ENCODE data around the gene PARK7. TPM values are rescaled to one million over a fixed set of nuclear protein-coding genes. Genes with fewer than 3 reads are reported as not detected.

Gene PARK7
- total RNA-seq, 1 donor from 2014 or later: 429 TPM

- H3K4me1 Mint-ChIP-seq (ENCODE audit: low read depth): peaks cover 5% of the 10 kb centered on the region
- no peak overlapping the region for H3K4me3 Mint-ChIP-seq
- DNase-seq (ENCODE audit: low spot score): no peak
- H3K27me3 Mint-ChIP-seq (ENCODE audit: insufficient read depth): peaks cover 3% of the 10 kb centered on the region
- no peak overlapping the region for H3K27ac Mint-ChIP-seq
- no peaks in the 10 kb centered on the region for H3K36me3 Mint-ChIP-seq (ENCODE audit: low read depth)
- intact Hi-C loops (cut with micrococcal nuclease): no loop called here
- no peaks in the 10 kb centered on the region for H3K9me3 Mint-ChIP-seq
These were observed 48.7 kb downstream of the PARK7 start for GRCh38 chr1:8010080-8010664.

DNA sequence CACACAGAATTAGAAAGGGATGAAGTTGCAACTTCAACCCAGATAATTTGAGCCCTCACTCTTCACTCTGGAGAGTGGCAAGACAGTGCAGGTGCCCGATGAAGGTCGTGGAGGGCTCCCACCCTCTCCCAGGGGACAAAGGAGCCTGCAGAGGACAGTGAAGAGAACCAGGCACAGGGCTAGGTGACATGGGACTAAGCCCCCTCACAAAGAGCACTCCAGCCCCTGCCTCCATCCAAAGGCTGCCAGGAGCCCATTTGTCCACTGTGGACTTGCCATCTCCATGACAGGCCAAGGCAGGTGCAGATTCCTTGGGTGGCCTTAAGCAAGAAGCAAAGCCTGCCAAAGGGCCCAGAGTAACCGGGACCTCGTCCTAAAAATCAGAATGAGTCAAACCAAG lies 49.5 kb downstream of the PARK7 start:
- no peaks in the 10 kb centered on the region for H3K9me3 Mint-ChIP-seq
- peaks cover 4% of the 10 kb centered on the region for H3K27me3 Mint-ChIP-seq (ENCODE audit: insufficient read depth)
- no peak overlapping the region for H3K4me3 Mint-ChIP-seq
- no peaks in the 10 kb centered on the region for H3K36me3 Mint-ChIP-seq (ENCODE audit: low read depth)
- DNase-seq (ENCODE audit: low spot score): no peak
- intact Hi-C loops (cut with micrococcal nuclease): no loop called here
- no peak overlapping the region for H3K27ac Mint-ChIP-seq
- peaks cover 5% of the 10 kb centered on the region for H3K4me1 Mint-ChIP-seq (ENCODE audit: low read depth)

GRCh38 chr1:8011923-8012858 lies 50.7 kb downstream of the PARK7 start:
- no peak for DNase-seq (ENCODE audit: low spot score)
- intact Hi-C loops (cut with micrococcal nuclease): no loop called here
- H3K36me3 Mint-ChIP-seq (ENCODE audit: low read depth): no peaks in the 10 kb centered on the region
- H3K9me3 Mint-ChIP-seq: no peaks in the 10 kb centered on the region
- no peak overlapping the region for H3K27ac Mint-ChIP-seq
- no peak overlapping the region for H3K4me3 Mint-ChIP-seq
- peaks cover 5% of the 10 kb centered on the region for H3K4me1 Mint-ChIP-seq (ENCODE audit: low read depth)
- peaks cover 11% of the 10 kb centered on the region for H3K27me3 Mint-ChIP-seq (ENCODE audit: insufficient read depth)

- intact Hi-C loops (cut with micrococcal nuclease): no loop called here
- no peak for DNase-seq (ENCODE audit: low spot score)
- Mint-ChIP-seq H3K4me1 (ENCODE audit: low read depth) (peaks cover 5% of the 10 kb centered on the region), H3K4me3 (no peak overlapping the region), H3K27me3 (ENCODE audit: insufficient read depth) (peaks cover 16% of the 10 kb centered on the region), H3K27ac (no peak overlapping the region), H3K9me3 (no peaks in the 10 kb centered on the region), H3K36me3 (ENCODE audit: low read depth) (no peaks in the 10 kb centered on the region)
These were observed 51.4 kb downstream of the PARK7 start for GRCh38 chr1:8012955-8013354.

DNA sequence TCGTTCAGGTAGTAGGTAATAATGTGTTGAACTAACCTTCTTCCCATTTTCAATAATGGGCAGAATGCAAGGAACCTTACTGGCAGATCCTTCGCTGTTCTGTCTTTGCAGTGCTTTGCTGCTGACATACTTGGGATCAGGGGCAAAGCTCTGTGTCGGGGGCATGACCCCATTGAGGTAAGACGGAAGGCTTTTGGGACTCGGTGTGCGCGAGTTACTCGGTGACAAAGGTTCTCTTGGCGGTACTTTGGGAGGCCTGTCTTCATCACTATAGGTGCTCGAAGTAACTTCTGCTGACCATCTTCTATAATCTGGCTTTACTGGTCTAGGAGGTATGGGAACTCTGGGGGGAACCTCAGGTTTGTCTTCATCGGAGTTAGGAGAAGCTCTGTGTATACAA lies 51.9 kb downstream of the PARK7 start:
- H3K36me3 Mint-ChIP-seq (ENCODE audit: low read depth): no peaks in the 10 kb centered on the region
- H3K4me3 Mint-ChIP-seq: no peak overlapping the region
- H3K27ac Mint-ChIP-seq: no peak overlapping the region
- H3K27me3 Mint-ChIP-seq (ENCODE audit: insufficient read depth): peaks cover 18% of the 10 kb centered on the region
- DNase-seq (ENCODE audit: low spot score): no peak
- peaks cover 5% of the 10 kb centered on the region for H3K4me1 Mint-ChIP-seq (ENCODE audit: low read depth)
- intact Hi-C loops (cut with micrococcal nuclease): no loop called here
- no peaks in the 10 kb centered on the region for H3K9me3 Mint-ChIP-seq

DNA sequence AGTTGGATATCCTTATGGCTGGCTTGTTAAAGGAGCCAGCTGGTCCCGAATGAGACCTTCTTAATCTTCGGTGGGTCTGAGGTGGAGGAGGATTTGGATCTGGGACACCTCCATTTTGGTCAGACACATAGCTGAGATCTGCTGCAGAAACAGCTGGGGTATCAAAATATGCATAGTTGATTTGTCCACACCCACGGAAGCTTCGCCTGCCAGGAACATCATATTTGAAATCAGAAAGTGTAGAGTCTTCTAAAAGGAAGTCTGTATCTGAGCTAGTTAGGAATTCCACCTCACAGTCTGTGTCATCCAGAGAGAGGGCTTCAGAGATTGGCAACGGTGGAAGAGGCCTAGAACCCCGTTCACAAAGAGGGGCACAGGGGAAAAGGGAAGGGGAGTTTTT lies 52.3 kb downstream of the PARK7 start:
- Mint-ChIP-seq H3K9me3 (no peaks in the 10 kb centered on the region), H3K4me1 (ENCODE audit: low read depth) (peaks cover 5% of the 10 kb centered on the region), H3K27ac (no peak overlapping the region), H3K27me3 (ENCODE audit: insufficient read depth) (peaks cover 18% of the 10 kb centered on the region), H3K36me3 (ENCODE audit: low read depth) (no peaks in the 10 kb centered on the region), H3K4me3 (no peak overlapping the region)
- DNase-seq (ENCODE audit: low spot score): no peak
- intact Hi-C loops (cut with micrococcal nuclease): no loop called here

GRCh38 chr1:8014381-8014988 lies 53.0 kb downstream of the PARK7 start:
- H3K27me3 Mint-ChIP-seq (ENCODE audit: insufficient read depth): peaks cover 18% of the 10 kb centered on the region
- no peak overlapping the region for H3K27ac Mint-ChIP-seq
- no peak for DNase-seq (ENCODE audit: low spot score)
- peaks cover 5% of the 10 kb centered on the region for H3K4me1 Mint-ChIP-seq (ENCODE audit: low read depth)
- no peaks in the 10 kb centered on the region for H3K36me3 Mint-ChIP-seq (ENCODE audit: low read depth)
- H3K9me3 Mint-ChIP-seq: no peaks in the 10 kb centered on the region
- H3K4me3 Mint-ChIP-seq: no peak overlapping the region
- intact Hi-C loops (cut with micrococcal nuclease): no loop called here

GRCh38 chr1:8015036-8015808 lies 53.7 kb downstream of the PARK7 start:
- Mint-ChIP-seq H3K27ac (no peak overlapping the region), H3K4me3 (no peak overlapping the region), H3K36me3 (ENCODE audit: low read depth) (no peaks in the 10 kb centered on the region), H3K9me3 (no peaks in the 10 kb centered on the region), H3K4me1 (ENCODE audit: low read depth) (peaks cover 5% of the 10 kb centered on the region), H3K27me3 (ENCODE audit: insufficient read depth) (peaks cover 18% of the 10 kb centered on the region)
- DNase-seq (ENCODE audit: low spot score): peak; percentile 22
- intact Hi-C loops (cut with micrococcal nuclease): loop anchor here (1.0 kb wide), 2 partner anchors 299 to 334 kb away; no protein-coding TSS in a partner anchor

DNA sequence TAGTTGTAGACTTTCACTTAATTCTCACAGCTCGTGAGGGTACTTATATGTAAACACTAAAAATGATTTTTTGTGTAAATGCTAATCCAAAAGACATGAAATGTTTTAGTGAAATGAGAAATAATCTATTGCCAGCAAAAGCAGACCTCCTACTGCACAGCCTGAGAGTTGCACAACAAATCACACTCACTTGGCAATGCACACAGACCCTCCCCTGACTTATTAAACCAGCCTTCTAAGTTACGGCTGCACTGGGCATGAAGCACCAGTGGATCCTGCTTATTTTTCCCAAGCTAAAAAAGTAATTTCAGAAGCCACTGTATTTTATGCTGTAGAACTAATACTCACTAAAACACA lies 54.3 kb downstream of the PARK7 start:
- H3K36me3 Mint-ChIP-seq (ENCODE audit: low read depth): no peaks in the 10 kb centered on the region
- no peak overlapping the region for H3K4me3 Mint-ChIP-seq
- intact Hi-C loops (cut with micrococcal nuclease): loop anchor here (1.0 kb wide), 2 partner anchors 299 to 334 kb away; no protein-coding TSS in a partner anchor
- H3K9me3 Mint-ChIP-seq: no peaks in the 10 kb centered on the region
- H3K27ac Mint-ChIP-seq: no peak overlapping the region
- no peak for DNase-seq (ENCODE audit: low spot score)
- H3K4me1 Mint-ChIP-seq (ENCODE audit: low read depth): peaks cover 5% of the 10 kb centered on the region
- peaks cover 18% of the 10 kb centered on the region for H3K27me3 Mint-ChIP-seq (ENCODE audit: insufficient read depth)

DNA sequence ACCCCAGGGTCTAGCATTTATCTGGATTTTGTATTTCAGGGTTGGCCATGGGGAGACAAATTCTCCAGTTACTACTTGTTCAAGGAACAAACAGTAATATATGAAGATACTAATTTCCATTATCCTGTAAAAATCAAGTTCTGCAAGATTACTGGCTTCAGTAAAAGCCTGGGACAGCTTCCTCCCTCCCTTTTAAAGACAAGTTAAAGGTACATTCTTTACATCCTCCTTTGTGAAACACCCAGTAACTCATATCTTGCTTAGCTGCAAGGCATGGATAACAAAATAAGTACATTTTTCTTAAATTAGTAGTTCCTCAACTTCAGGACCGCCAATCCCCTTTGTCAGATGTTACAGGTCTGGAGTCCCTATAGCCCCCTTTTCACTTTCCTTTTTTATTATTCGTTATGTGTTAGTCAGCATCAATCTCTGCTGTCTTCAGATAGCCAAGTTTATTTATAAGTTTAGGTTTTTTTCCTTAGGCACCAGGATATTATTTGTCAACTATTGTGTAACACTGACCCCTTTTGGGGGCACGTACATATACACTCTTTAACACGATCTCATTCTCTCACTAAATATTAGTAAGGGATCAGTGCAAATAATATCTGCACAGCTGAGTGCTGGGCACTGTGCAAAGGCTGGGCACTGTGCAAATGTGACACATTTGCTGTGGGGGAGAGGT lies 54.8 kb downstream of the PARK7 start:
- H3K36me3 Mint-ChIP-seq (ENCODE audit: low read depth): no peaks in the 10 kb centered on the region
- peaks cover 18% of the 10 kb centered on the region for H3K27me3 Mint-ChIP-seq (ENCODE audit: insufficient read depth)
- no peak overlapping the region for H3K27ac Mint-ChIP-seq
- DNase-seq (ENCODE audit: low spot score): no peak
- no peak overlapping the region for H3K4me3 Mint-ChIP-seq
- intact Hi-C loops (cut with micrococcal nuclease): no loop called here
- H3K9me3 Mint-ChIP-seq: no peaks in the 10 kb centered on the region
- H3K4me1 Mint-ChIP-seq (ENCODE audit: low read depth): peaks cover 5% of the 10 kb centered on the region

DNA sequence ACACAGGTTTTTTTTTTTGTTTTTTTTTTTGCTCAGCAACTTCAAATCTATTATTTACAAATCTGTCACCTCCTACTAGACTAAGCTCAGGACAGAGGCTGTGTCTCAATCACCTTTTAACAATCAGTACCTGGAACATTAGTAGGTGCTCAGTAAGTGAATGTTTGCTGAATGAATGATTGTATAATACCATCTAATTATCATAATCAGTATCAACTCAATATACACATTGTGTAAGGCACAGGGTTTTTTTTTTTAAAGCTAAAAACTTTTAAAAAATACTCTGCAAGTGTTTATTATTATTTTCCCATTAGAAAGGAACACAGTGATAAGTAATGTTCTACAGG lies 55.4 kb downstream of the PARK7 start:
- H3K4me1 Mint-ChIP-seq (ENCODE audit: low read depth): peaks cover 5% of the 10 kb centered on the region
- H3K9me3 Mint-ChIP-seq: no peaks in the 10 kb centered on the region
- intact Hi-C loops (cut with micrococcal nuclease): no loop called here
- no peaks in the 10 kb centered on the region for H3K36me3 Mint-ChIP-seq (ENCODE audit: low read depth)
- H3K4me3 Mint-ChIP-seq: no peak overlapping the region
- no peak for DNase-seq (ENCODE audit: low spot score)
- H3K27me3 Mint-ChIP-seq (ENCODE audit: insufficient read depth): peaks cover 18% of the 10 kb centered on the region
- no peak overlapping the region for H3K27ac Mint-ChIP-seq

GRCh38 chr1:8017495-8018197 lies 56.1 kb downstream of the PARK7 start:
- H3K4me1 Mint-ChIP-seq (ENCODE audit: low read depth): peaks cover 5% of the 10 kb centered on the region
- DNase-seq (ENCODE audit: low spot score): no peak
- H3K36me3 Mint-ChIP-seq (ENCODE audit: low read depth): no peaks in the 10 kb centered on the region
- H3K27me3 Mint-ChIP-seq (ENCODE audit: insufficient read depth): peaks cover 22% of the 10 kb centered on the region
- intact Hi-C loops (cut with micrococcal nuclease): no loop called here
- no peak overlapping the region for H3K4me3 Mint-ChIP-seq
- H3K9me3 Mint-ChIP-seq: no peaks in the 10 kb centered on the region
- no peak overlapping the region for H3K27ac Mint-ChIP-seq
